ENCODE results near the gene BLID. TPM values are rescaled to one million over a fixed set of nuclear protein-coding genes. Genes with fewer than 3 reads are reported as not detected.

Gene BLID
- total RNA-seq, 1 donor from 2014 or later, result not detected

DNA sequence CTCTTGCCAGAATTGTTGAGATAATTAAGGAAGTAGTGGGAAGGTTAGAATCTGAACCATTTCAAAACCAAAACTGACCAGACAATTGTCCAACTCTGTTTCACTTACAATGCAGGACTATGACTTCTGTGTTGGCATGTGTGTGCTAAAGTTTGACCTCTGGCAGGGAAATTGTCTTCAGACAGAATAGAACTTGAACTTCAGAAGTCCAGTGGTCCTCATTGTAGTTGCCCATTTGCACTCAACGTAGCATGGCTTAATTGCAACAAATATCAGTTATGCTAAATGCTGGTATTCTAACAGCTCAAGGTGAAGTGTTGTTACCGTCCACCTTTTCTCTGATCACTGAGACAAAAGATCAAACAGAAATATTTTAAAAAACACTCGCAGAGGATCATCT, 47.2 kb downstream of the BLID start:
- H3K36me3 ChIP-seq, result no peaks in the 10 kb centered on the region
- H3K27ac ChIP-seq, result no peak overlapping the region
- no peaks in the 10 kb centered on the region for H4K20me1 ChIP-seq (ENCODE audit: low read depth)
- Mint-ChIP-seq H3K9me3 (peaks cover 8% of the 10 kb centered on the region), H3K27me3 (ENCODE audit: insufficient read depth, low read depth) (peaks cover 2% of the 10 kb centered on the region), H3K27ac (no peak overlapping the region), H3K36me3 (peaks cover 9% of the 10 kb centered on the region), H3K4me3 (peak overlapping the region; percentile 51), H3K4me1 (peaks cover 54% of the 10 kb centered on the region)
- no peak overlapping the region for H3K9ac ChIP-seq
- TF ChIP-seq EZH2 (IDR thresholded peaks at IDR 0.05), result no peak
- no peak for TF ChIP-seq CTCF (IDR thresholded peaks at IDR 0.05)
- no peak for TF ChIP-seq EZH2phosphoT487 (IDR thresholded peaks at IDR 0.05)
- DNase-seq (ENCODE audit: low spot score), result no peak
- no peak overlapping the region for H2AFZ ChIP-seq (replicated peaks)
- no peak overlapping the region for H3K4me3 ChIP-seq
- no peaks in the 10 kb centered on the region for H3K27me3 ChIP-seq
- peaks cover 4% of the 10 kb centered on the region for H3F3A ChIP-seq (ENCODE audit: low read depth)
- H3K4me2 ChIP-seq, result no peak overlapping the region
- peaks cover 4% of the 10 kb centered on the region for H3K4me1 ChIP-seq
- H3K79me2 ChIP-seq (ENCODE audit: low read depth), result no peaks in the 10 kb centered on the region
- no peaks in the 10 kb centered on the region for H3K9me3 ChIP-seq (ENCODE audit: low read depth)

DNA sequence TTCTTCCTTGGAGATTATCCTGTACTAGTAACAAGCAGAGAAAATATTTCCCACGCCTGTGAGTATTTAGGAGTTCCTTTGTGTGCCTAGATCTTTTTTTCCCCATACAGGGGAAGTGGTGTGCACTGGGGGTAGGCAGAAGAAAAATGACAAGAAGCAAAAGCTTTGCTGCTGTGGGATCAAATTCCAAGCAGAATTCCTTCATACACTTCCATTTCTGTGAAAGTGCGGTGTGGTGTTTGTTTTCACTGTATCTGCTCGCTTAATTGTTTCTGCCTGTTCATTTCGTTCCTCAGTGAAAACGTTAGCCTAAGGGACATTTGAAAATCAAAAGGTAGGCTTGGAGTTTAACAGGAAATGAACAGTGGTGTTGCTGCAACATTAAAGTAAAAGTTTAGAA, 47.9 kb downstream of the BLID start:
- Mint-ChIP-seq H3K27ac (peak overlapping the region; percentile 29), H3K27me3 (ENCODE audit: insufficient read depth, low read depth) (peaks cover 2% of the 10 kb centered on the region), H3K4me3 (no peak overlapping the region), H3K9me3 (peaks cover 8% of the 10 kb centered on the region), H3K36me3 (peaks cover 9% of the 10 kb centered on the region), H3K4me1 (peaks cover 54% of the 10 kb centered on the region)
- Histone ChIP-seq H3K36me3 (no peaks in the 10 kb centered on the region), H3K9me3 (ENCODE audit: low read depth) (no peaks in the 10 kb centered on the region), H3K27ac (no peak overlapping the region), H3K4me2 (no peak overlapping the region), H3K4me3 (no peak overlapping the region), H3F3A (ENCODE audit: low read depth) (peaks cover 4% of the 10 kb centered on the region), H4K20me1 (ENCODE audit: low read depth) (no peaks in the 10 kb centered on the region), H3K9ac (no peak overlapping the region), H3K4me1 (peaks cover 4% of the 10 kb centered on the region), H3K27me3 (no peaks in the 10 kb centered on the region), H2AFZ (replicated peaks) (no peak overlapping the region), H3K79me2 (ENCODE audit: low read depth) (no peaks in the 10 kb centered on the region)
- TF ChIP-seq EZH2 (IDR thresholded peaks at IDR 0.05) (no peak), EZH2phosphoT487 (IDR thresholded peaks at IDR 0.05) (no peak), CTCF (IDR thresholded peaks at IDR 0.05) (no peak)
- DNase-seq (ENCODE audit: low spot score), result no peak

MicroRNA genes within 50 kb of the gene (microRNA counts, 767-probe panel; counts per million panel counts)
- 460 counts per million, percentile 90 among the panel's probes with 10 or more counts for microRNA hsa-let-7a-5p
- 460 counts per million, percentile 90 among the panel's probes with 10 or more counts for microRNA hsa-miR-100-5p
- microRNA hsa-miR-125b-5p, result 5,627 counts per million, percentile 91 among the panel's probes with 10 or more counts

Small RNA genes within 50 kb of the gene (microRNA-seq; reads per million reads assigned to microRNA genes)
- gene MIR100 (215 reads per million, percentile 83 among the genes with 10 or more reads in this experiment), gene MIR125B1 (7.6 reads per million, percentile 32 among the genes with 10 or more reads in this experiment), gene MIRLET7A2 (0.91 reads per million)

Small RNA genes within 50 kb of the gene (small RNA-seq; reads per million reads assigned to genes)
- gene MIR100 (5.2 reads per million, percentile 94 among the genes with 10 or more reads in this experiment), gene MIR125B1 (0.25 reads per million, percentile 14 among the genes with 10 or more reads in this experiment), gene MIRLET7A2 (not detected)
